OCI-M2 (cell line): ENCODE results near the gene PEX5L.

Source experiments
- DNase-seq: peaks from one replicate; lab custom pipeline; 2025; ENCODE audit not compliant: unreplicated experiment; lab: John Stamatoyannopoulos, UW

Gene PEX5L

GRCh38 chr3:179848711-179849110 lies 188.0 kb downstream of the PEX5L start:
- DNase-seq = no peak

GRCh38 chr3:179842061-179842460 lies 194.7 kb downstream of the PEX5L start:
- DNase-seq = no peak

- DNase-seq = no peak
These were observed 195.8 kb downstream of the PEX5L start for GRCh38 chr3:179840985-179841384.

GRCh38 chr3:179837374-179837773 lies 199.4 kb downstream of the PEX5L start:
- no peak for DNase-seq

DNA sequence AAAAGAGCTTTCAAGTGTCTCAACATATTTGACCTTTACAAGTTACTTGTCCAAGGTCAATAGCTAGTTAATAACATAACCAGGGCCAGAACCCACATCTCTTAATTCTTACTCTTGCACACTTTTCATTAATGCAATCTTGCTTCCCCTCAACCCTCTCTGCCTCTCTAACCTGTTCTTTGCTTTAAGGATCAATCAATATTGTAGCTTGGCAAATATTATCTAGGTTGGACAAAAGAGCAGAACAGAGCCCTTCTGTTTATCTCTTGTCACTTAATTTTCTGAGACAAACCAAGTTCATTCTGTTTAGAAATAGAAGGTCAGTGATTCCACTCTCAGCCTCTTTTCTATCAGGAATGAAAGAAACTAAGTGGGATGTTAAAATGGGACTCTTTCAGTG lies 203.4 kb downstream of the PEX5L start:
- no peak for DNase-seq

DNA sequence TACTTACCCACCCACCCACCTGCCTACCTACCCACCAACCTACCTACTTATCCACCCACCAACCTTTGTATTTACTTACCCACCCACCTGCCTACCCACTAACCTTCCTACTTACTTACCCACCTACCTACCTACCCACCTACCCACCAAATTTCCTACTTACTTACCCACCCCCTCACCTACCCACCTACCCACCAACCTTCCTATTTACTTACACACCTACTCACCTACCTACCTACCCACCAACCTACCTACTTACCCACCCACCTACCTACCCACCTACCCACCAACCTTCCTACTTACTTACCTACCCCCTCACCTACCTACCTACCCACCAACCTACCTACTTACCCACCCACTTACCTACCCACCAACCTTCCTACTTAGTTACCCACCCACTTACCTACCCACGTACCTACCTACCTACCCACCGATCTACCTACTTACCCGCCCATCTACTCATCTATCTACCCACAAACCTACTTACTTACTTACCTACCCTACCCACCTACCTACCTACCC lies 204.3 kb downstream of the PEX5L start:
- DNase-seq = no peak

DNA sequence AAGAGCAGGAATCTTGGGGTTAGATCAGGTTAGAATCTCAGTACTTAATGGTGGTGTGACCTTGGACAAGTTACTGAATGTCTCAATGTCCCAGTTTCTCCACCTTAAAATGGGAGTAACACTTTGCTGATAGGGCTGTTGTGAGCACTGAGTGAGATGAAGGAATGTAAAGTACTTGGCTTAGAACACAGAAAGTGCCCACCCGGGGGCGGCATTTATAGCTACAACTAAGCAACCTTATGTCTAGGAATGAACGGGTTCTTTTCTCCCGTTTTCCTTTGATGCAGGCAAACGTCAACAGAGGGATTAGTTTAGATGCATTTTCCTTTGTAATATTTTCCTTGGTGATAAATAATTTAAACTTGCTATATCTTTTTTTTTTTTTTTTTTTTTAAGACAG lies 207.3 kb downstream of the PEX5L start:
- no peak for DNase-seq

- DNase-seq = no peak
These were observed 208.0 kb downstream of the PEX5L start for GRCh38 chr3:179828738-179829137.

DNA sequence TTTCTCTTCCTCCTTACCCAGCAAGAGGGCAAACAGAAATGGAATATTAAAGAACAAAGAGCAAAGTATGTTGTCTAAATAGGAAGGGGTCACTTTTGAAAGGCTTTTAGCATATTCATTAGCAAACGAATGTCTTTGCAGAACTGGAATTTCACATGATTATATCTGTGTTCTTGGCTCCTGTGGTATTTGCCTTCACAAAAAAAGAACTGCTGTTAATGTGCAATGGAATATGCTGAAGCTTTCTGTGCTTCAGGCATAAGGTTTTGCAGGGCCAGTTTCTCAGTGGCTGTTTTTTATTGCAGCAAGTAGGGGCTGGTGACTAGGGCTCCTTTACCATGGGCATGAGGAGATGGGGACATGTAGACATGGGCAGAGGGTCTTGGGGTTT lies 210.5 kb downstream of the PEX5L start:
- no peak for DNase-seq

GRCh38 chr3:179825527-179826246 lies 211.1 kb downstream of the PEX5L start:
- DNase-seq = no peak

GRCh38 chr3:179822296-179822695 lies 214.4 kb downstream of the PEX5L start:
- DNase-seq = no peak

GRCh38 chr3:179819379-179819778 lies 217.4 kb downstream of the PEX5L start:
- no peak for DNase-seq

DNA sequence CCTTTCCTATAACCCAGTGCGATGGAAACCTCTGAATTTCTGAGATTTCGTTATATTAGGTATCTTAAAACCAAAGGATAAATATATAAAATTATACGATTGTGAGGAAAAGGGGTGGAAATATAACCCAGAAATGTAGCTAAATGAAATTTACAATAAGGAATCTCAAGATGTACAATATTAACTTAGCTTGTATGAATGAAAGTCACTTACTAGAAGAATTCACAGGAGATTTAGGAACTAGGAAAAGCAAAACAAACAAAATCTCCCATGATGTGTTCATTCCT lies 224.7 kb downstream of the PEX5L start:
- DNase-seq = no peak

DNA sequence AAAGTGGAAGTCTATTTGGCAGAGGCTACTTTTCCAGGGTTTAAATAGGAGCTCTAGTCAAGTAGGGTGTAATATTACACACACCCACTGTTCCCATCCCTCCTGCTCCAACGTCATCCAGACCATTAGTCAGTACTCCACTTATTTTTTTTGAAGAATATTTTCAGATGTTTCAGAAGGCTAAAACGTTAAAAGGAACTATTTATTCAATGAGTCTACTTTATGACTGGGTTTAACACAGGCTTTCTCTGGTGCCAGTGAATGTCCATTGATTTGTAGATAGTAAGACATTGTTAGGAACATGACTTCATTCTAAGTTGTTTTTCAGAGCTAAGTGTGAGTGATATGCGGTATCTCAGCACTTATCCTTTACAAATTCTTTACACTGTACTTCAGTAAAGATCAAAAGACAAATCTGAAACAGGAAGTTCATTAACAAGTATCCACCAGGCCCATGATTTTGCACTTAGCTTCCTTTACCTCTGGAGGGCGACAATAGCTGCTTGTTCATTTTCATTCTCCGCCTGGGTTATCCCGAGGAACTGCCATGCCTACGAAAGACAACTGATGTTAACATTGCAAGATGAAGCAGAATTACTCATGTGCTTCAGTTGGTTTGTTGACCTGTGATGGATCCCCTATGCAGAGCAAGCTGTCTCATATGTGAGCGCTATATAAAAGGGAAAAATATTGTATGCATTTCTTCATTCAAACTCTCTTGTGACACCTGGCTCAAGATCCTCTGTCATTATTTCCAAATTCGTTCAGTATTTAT lies 225.2 kb downstream of the PEX5L start:
- DNase-seq = no peak

DNA sequence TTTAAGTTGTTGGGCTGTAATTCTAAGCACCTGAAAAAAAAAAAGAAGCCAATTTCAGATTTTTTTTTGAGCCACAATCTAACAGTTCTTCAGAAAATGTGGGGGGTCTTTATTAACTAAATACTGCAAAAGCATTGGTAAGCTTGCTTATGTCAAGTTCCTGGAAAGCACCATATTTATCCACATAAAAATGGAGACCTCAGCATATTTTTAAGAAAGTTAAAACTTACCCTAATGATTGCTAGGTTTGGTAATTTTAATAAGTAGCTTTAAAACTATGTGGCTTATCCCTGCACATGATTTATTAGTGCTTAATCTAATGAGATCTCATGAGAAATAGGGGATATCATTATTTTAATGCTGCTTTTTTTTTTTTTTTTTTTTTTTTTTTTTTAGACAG lies 227.1 kb downstream of the PEX5L start:
- no peak for DNase-seq

- DNase-seq = no peak
These were observed 229.1 kb downstream of the PEX5L start for GRCh38 chr3:179807588-179807987.

- no peak for DNase-seq
These were observed 230.6 kb downstream of the PEX5L start for GRCh38 chr3:179806177-179806576.

DNA sequence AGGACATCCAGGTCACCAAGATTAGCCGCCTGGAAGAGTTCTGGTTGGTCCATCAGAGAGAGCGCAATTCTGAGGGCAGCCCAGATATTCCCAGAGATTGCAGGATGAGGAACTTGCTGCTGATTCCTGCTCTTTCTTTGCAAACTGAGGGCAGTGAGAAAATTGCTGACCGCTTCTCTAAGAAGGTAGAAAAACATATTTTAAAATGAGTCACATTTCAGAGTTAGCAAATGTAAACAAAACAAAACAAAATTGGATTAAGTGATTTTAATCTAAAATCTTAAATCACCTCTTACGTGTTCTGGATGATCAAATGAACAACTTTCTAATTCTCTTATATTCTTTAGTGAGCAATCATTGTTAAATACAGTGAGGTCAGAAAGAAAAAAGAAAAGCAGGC lies 234.9 kb downstream of the PEX5L start:
- DNase-seq = no peak

DNA sequence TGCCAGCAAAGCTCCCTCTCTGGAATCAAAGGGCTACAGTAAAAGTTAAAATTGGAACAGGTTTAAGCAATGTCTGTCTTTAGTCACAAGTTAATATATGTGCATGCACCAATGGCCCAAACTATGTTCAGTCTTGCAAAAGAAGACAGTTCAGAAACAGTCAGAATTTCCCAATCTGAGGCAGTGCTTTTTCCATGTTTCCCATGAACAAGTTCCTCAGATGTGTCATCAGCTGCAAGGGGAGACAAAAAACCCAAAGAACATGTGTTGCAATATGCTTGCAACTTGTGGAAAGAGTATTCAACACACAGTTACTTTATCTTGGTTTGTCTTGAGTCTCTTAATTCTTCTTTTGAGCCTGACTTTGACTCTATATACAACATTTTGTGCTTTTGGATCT lies 235.5 kb downstream of the PEX5L start:
- DNase-seq = no peak

- DNase-seq = no peak
These were observed 239.5 kb downstream of the PEX5L start for GRCh38 chr3:179797192-179797591.

GRCh38 chr3:179796421-179796820 lies 240.3 kb downstream of the PEX5L start:
- no peak for DNase-seq

DNA sequence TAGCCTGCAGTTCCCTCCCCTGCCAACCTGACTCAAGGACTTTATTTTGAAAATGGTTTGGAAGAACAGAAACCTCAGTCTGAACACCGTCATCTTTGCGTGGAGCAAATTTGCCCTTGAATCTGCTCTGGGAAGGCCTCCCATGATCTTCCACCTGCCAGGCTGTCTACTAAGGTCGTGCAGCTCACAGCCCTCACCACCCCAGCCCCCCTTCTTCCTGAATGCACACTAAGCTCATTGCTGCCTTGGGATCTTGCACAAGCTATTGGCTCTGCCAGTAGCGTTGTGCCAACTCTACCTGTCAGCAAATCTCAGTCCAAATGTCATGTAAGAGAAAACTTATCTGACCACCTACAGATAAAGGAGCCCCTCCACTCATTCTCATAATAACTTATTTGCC lies 242.4 kb downstream of the PEX5L start:
- no peak for DNase-seq

DNA sequence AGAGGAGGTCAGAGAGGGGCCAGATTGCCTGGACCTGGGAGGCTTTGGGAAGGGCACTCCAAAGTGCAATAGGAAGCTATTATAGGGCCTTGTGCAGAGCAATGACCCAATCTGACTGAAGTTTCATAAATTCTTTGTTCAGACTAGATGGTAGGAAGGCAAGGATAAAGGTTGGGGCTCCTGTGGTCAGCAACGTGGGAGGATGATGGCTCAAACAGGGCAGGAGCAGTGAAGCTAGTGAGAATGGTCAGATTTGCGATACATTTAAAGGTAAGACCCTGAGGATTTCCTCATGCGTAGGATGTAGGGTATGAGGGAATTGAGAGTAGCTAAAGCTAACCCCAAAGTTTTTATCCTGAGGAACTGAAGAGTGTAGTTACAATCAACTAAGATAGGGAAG lies 244.9 kb downstream of the PEX5L start:
- no peak for DNase-seq
